Body of pancreas (tissue), 4 donors: ENCODE measurements around the gene UAP1L1.

Experiments
- POLR2A ChIP-seq, 3 donors: fragments of 450-650 bp; IDR thresholded peaks; one replicate each; pipeline ENCODE4 v1.6.1; 2016; ENCODE audit warnings: antibody characterized with exemption in 3 of 3, mild to moderate bottlenecking in 2 of 3
- TF ChIP-seq, protein P1 (sequence below), 7 experiments: fragments of 450-650 bp in 4 of 7; fragments of 200-600 bp in 3 of 7; sonication (generic) in 3 of 7; IDR thresholded peaks; one replicate each; pipeline ENCODE4 v1.5.1; 2016 to 2019; ENCODE audit warnings: antibody characterized with exemption in 7 of 7

DNA sequence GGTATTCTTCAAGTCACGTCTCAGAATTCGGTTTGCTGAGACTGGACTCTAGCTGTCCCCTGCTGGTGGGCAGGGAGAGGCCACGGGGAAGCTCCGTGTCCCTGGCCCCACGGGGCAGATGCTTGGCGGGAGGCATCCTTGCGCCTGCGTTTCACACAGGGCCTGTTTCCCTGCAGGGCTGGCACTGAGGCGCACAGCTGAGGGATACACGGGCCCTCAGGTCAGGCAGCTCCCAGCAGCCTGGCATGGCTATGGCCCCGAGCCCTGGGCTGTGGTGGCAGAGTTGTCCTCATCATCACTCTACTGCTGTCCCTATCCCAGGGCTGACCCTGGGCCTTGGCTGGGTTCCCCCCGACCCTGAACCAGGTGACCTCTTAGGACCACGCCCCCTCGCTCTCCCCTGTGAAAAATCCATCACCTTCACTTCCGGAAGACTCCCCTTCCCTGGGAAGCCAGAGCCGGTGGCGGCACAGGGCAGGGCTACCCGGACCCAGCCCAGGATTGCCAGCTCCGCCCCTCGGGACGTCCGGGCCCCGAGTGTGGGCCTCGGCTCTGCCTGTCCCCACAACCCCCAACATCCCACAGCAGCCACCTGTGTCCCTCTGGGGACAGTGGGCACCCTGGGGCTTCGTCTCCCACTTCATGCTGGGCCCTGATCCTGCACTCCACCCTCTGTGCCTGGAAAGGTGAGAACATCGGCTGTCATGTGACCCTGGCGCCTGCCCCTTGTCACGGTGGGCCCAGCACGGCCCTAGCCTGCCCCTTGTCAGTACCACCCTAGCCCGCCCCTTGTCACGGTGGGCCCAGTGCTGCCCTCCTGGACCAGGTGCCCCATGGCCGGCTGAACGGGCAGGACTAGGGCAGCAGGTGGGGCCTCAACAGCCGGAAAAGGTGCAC, 32.2 kb downstream of the UAP1L1 start:
- TF ChIP-seq POLR2A (IDR thresholded peaks at IDR 0.05), result no peak
- TF ChIP-seq, protein P1, sequence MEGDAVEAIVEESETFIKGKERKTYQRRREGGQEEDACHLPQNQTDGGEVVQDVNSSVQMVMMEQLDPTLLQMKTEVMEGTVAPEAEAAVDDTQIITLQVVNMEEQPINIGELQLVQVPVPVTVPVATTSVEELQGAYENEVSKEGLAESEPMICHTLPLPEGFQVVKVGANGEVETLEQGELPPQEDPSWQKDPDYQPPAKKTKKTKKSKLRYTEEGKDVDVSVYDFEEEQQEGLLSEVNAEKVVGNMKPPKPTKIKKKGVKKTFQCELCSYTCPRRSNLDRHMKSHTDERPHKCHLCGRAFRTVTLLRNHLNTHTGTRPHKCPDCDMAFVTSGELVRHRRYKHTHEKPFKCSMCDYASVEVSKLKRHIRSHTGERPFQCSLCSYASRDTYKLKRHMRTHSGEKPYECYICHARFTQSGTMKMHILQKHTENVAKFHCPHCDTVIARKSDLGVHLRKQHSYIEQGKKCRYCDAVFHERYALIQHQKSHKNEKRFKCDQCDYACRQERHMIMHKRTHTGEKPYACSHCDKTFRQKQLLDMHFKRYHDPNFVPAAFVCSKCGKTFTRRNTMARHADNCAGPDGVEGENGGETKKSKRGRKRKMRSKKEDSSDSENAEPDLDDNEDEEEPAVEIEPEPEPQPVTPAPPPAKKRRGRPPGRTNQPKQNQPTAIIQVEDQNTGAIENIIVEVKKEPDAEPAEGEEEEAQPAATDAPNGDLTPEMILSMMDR (IDR thresholded peaks at IDR 0.05), result no peak
